ENCODE results near the gene TWSG1.

GRCh38 chr18:9380621-9381395, 46.2 kb downstream of the TWSG1 start:
- TF ChIP-seq CTCF (IDR thresholded peaks at IDR 0.05) (no peak), POLR2A (IDR thresholded peaks at IDR 0.05) (no peak)

Data from adrenal gland (tissue), 5 donors.